ENCODE data around the gene CHI3L1. TPM values are rescaled to one million over a fixed set of nuclear protein-coding genes. Genes with fewer than 3 reads are reported as not detected.

CHI3L1 gene
- total and polyA plus RNA-seq, 4 donors: 1.1 to 14.2 (median 1.9) TPM

GRCh38 chr1:203165800-203166161 is 20.7 kb downstream of the CHI3L1 start:
- no peaks in the 10 kb centered on the region for H3K4me1 ChIP-seq (ENCODE audit: control insufficient read depth, insufficient read depth, low read length)
- H3K27me3 ChIP-seq (ENCODE audit: control insufficient read depth, insufficient read depth, low read length): no peaks in the 10 kb centered on the region
- WGBS (ENCODE audit: insufficient coverage): 96% methylated on average over 8 of the region's 8 CpGs
- no peak overlapping the region for H3K27ac ChIP-seq (ENCODE audit: low read depth, low read length)
- DNase-seq (ENCODE audit: low read depth in 4 of 6, low spot score in 6 of 6): no peak
- no peaks in the 10 kb centered on the region for H3K9me3 ChIP-seq (ENCODE audit: control insufficient read depth, insufficient read depth, low read length)
- no peak overlapping the region for H3K4me3 ChIP-seq (ENCODE audit: low read depth, low read length)
- H3K36me3 ChIP-seq (ENCODE audit: control insufficient read depth, insufficient read depth, low read length): peaks cover 57% of the 10 kb centered on the region

GRCh38 chr1:203165101-203165799 is 21.3 kb downstream of the CHI3L1 start:
- H3K4me3 ChIP-seq (ENCODE audit: low read depth, low read length): no peak overlapping the region
- WGBS (ENCODE audit: insufficient coverage): 94% methylated on average over 28 of the region's 28 CpGs

DNA sequence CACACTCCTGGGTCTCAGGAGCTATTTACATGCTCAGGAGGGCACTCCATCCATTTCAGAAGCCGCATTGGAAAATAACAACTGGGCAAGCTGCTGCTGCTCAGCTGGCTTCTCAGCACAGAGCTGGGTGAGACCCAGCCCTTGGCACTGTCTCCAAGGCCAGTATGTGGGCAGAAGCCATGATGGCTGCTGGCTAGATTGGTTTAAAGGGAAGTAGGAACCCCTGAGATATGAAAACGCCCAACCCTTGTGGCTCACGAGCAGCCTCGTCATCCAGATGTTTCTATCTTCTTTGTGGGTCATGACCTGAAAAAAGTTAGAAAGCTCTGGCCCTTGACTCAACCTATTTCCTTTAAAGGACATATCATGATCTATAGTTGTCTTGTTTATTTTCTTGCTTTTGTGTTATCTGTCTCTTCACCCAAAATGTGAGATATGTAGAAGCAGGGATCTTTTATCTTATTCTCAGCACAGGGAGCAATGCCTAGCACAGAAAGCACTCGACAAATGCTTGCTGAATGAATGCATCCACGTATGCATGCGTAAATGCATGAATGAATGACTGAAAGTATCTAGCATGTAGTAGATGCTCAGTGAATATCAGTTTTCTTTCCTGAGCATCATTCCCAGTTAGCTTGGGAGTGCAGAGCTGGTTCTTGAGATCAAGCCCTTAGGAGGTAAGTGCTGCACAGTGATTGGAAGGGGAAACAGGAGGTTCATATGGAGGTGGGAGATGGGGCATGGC is 22.4 kb downstream of the CHI3L1 start:
- Histone ChIP-seq H3K36me3 (ENCODE audit: control insufficient read depth, insufficient read depth, low read length) (peaks cover 50% of the 10 kb centered on the region), H3K4me1 (ENCODE audit: control insufficient read depth, insufficient read depth, low read length) (peaks cover 5% of the 10 kb centered on the region), H3K9me3 (ENCODE audit: control insufficient read depth, insufficient read depth, low read length) (no peaks in the 10 kb centered on the region), H3K27ac (ENCODE audit: low read depth, low read length) (no peak overlapping the region), H3K27me3 (ENCODE audit: control insufficient read depth, insufficient read depth, low read length) (no peaks in the 10 kb centered on the region), H3K4me3 (ENCODE audit: low read depth, low read length) (no peak overlapping the region)
- DNase-seq (ENCODE audit: low read depth in 4 of 6, low spot score in 6 of 6): no peak
- WGBS (ENCODE audit: insufficient coverage): 95% methylated on average over 4 of the region's 7 CpGs

More at GRCh38 chr1:203165101-203165799, 21.3 kb downstream of the CHI3L1 start:
- no peak for DNase-seq (ENCODE audit: low read depth in 4 of 6, low spot score in 6 of 6)
- Histone ChIP-seq H3K4me1 (ENCODE audit: control insufficient read depth, insufficient read depth, low read length) (no peaks in the 10 kb centered on the region), H3K27me3 (ENCODE audit: control insufficient read depth, insufficient read depth, low read length) (no peaks in the 10 kb centered on the region), H3K36me3 (ENCODE audit: control insufficient read depth, insufficient read depth, low read length) (peaks cover 54% of the 10 kb centered on the region), H3K9me3 (ENCODE audit: control insufficient read depth, insufficient read depth, low read length) (no peaks in the 10 kb centered on the region), H3K27ac (ENCODE audit: low read depth, low read length) (no peak overlapping the region)

DNA sequence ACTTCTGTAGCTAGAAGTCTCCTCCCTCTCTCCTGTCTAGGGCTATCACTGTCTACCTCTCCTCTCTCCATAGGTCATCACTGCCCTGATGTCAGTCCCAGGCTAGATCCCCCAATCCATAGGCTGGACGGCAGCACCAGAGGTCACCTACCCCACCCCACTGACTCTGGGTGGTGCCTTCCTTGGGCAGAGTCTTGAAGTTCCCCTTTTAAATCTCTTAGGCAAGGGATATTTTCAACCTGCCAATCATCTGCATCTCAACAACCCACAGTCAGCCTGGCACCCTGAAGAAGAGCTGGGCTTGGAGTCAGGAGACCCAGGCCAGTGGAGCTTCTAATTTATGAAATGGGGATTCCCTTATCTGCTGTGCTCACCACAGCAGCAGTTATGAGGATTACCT is 24.1 kb downstream of the CHI3L1 start:
- H3K4me1 ChIP-seq (ENCODE audit: control insufficient read depth, insufficient read depth, low read length): peaks cover 8% of the 10 kb centered on the region
- no peak for DNase-seq (ENCODE audit: low read depth in 4 of 6, low spot score in 6 of 6)
- H3K36me3 ChIP-seq (ENCODE audit: control insufficient read depth, insufficient read depth, low read length): peaks cover 38% of the 10 kb centered on the region
- H3K27ac ChIP-seq (ENCODE audit: low read depth, low read length): no peak overlapping the region
- no peaks in the 10 kb centered on the region for H3K9me3 ChIP-seq (ENCODE audit: control insufficient read depth, insufficient read depth, low read length)
- WGBS (ENCODE audit: insufficient coverage): 100% methylated on average over 1 of the region's 1 CpG
- no peak overlapping the region for H3K4me3 ChIP-seq (ENCODE audit: low read depth, low read length)
- peaks cover 2% of the 10 kb centered on the region for H3K27me3 ChIP-seq (ENCODE audit: control insufficient read depth, insufficient read depth, low read length)

- Histone ChIP-seq H3K36me3 (ENCODE audit: control insufficient read depth, insufficient read depth, low read length) (peaks cover 34% of the 10 kb centered on the region), H3K9me3 (ENCODE audit: control insufficient read depth, insufficient read depth, low read length) (no peaks in the 10 kb centered on the region), H3K27ac (ENCODE audit: low read depth, low read length) (no peak overlapping the region), H3K4me3 (ENCODE audit: low read depth, low read length) (no peak overlapping the region), H3K27me3 (ENCODE audit: control insufficient read depth, insufficient read depth, low read length) (peaks cover 2% of the 10 kb centered on the region), H3K4me1 (ENCODE audit: control insufficient read depth, insufficient read depth, low read length) (peaks cover 10% of the 10 kb centered on the region)
- no peak for DNase-seq (ENCODE audit: low read depth in 4 of 6, low spot score in 6 of 6)
- WGBS (ENCODE audit: insufficient coverage): 94% methylated on average over 9 of the region's 11 CpGs
Observed at GRCh38 chr1:203161703-203162102, 24.8 kb downstream of the CHI3L1 start.

GRCh38 chr1:203161175-203161574 is 25.3 kb downstream of the CHI3L1 start:
- Histone ChIP-seq H3K27ac (ENCODE audit: low read depth, low read length) (no peak overlapping the region), H3K36me3 (ENCODE audit: control insufficient read depth, insufficient read depth, low read length) (peaks cover 29% of the 10 kb centered on the region), H3K4me3 (ENCODE audit: low read depth, low read length) (no peak overlapping the region), H3K27me3 (ENCODE audit: control insufficient read depth, insufficient read depth, low read length) (peaks cover 2% of the 10 kb centered on the region), H3K9me3 (ENCODE audit: control insufficient read depth, insufficient read depth, low read length) (no peaks in the 10 kb centered on the region), H3K4me1 (ENCODE audit: control insufficient read depth, insufficient read depth, low read length) (peaks cover 10% of the 10 kb centered on the region)
- no peak for DNase-seq (ENCODE audit: low read depth in 4 of 6, low spot score in 6 of 6)
- 100% methylated on average over 1 of the region's 6 CpGs for WGBS (ENCODE audit: insufficient coverage)

GRCh38 chr1:203159844-203160243 is 26.7 kb downstream of the CHI3L1 start:
- peaks cover 2% of the 10 kb centered on the region for H3K27me3 ChIP-seq (ENCODE audit: control insufficient read depth, insufficient read depth, low read length)
- H3K4me3 ChIP-seq (ENCODE audit: low read depth, low read length): no peak overlapping the region
- no CpG with 5 or more reads among the region's 1 CpG for WGBS (ENCODE audit: insufficient coverage)
- no peaks in the 10 kb centered on the region for H3K9me3 ChIP-seq (ENCODE audit: control insufficient read depth, insufficient read depth, low read length)
- no peak for DNase-seq (ENCODE audit: low read depth in 4 of 6, low spot score in 6 of 6)
- peaks cover 10% of the 10 kb centered on the region for H3K4me1 ChIP-seq (ENCODE audit: control insufficient read depth, insufficient read depth, low read length)
- H3K27ac ChIP-seq (ENCODE audit: low read depth, low read length): no peak overlapping the region
- peaks cover 18% of the 10 kb centered on the region for H3K36me3 ChIP-seq (ENCODE audit: control insufficient read depth, insufficient read depth, low read length)

DNA sequence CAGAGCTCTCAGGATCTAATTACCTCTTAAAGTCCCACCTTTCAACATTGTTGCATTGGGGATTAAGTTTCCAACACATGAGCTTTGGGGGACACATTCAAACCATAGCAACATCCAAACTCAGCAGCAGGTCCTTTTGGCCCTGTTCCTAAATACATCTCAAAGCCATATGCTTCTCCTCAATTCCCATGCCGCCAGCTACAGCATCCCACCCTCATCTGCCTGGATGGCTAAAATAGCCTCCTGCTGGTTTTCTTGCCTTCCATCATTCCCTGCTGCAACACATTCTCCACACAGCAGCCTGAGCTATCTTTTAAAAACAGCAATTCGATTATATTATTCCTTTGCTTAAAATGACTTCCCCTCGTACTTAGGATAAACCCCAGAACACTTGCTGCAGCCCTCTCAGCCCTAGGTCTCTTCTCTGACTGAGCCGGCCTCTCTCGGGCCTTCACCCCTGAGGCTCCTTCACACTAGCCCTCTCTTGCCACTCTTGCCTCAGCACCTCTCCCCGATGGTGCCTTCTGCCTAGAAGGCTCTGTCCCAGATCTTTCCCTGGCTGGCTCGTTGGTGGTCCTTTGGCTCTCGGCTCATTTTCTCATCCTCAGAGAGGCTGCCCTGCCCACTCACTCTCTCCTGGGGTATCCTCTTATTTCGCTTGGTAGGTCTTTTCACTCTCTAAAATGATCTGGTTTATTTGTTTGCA is 27.4 kb downstream of the CHI3L1 start:
- H3K27ac ChIP-seq (ENCODE audit: low read depth, low read length): no peak overlapping the region
- H3K4me1 ChIP-seq (ENCODE audit: control insufficient read depth, insufficient read depth, low read length): peaks cover 17% of the 10 kb centered on the region
- DNase-seq (ENCODE audit: low read depth in 4 of 6, low spot score in 6 of 6): peak in 2 of 6 donors; percentile 54 to 83
- WGBS (ENCODE audit: insufficient coverage): 72% methylated on average over 7 of the region's 9 CpGs
- H3K9me3 ChIP-seq (ENCODE audit: control insufficient read depth, insufficient read depth, low read length): no peaks in the 10 kb centered on the region
- peaks cover 21% of the 10 kb centered on the region for H3K36me3 ChIP-seq (ENCODE audit: control insufficient read depth, insufficient read depth, low read length)
- H3K27me3 ChIP-seq (ENCODE audit: control insufficient read depth, insufficient read depth, low read length): peaks cover 2% of the 10 kb centered on the region
- H3K4me3 ChIP-seq (ENCODE audit: low read depth, low read length): no peak overlapping the region

GRCh38 chr1:203158423-203158822 is 28.1 kb downstream of the CHI3L1 start:
- WGBS (ENCODE audit: insufficient coverage): 93% methylated on average over 1 of the region's 1 CpG
- Histone ChIP-seq H3K4me3 (ENCODE audit: low read depth, low read length) (no peak overlapping the region), H3K27me3 (ENCODE audit: control insufficient read depth, insufficient read depth, low read length) (peaks cover 2% of the 10 kb centered on the region), H3K4me1 (ENCODE audit: control insufficient read depth, insufficient read depth, low read length) (peaks cover 24% of the 10 kb centered on the region), H3K36me3 (ENCODE audit: control insufficient read depth, insufficient read depth, low read length) (peaks cover 21% of the 10 kb centered on the region), H3K27ac (ENCODE audit: low read depth, low read length) (no peak overlapping the region), H3K9me3 (ENCODE audit: control insufficient read depth, insufficient read depth, low read length) (no peaks in the 10 kb centered on the region)
- DNase-seq (ENCODE audit: low read depth in 4 of 6, low spot score in 6 of 6): no peak
